ENCODE measurements around the gene ANXA6.
"Not testable (repeated sequence)": the region's sequence is repeated elsewhere in the genome, so short reads cannot be mapped to it uniquely, and the experiment has no call there.

ANXA6 gene

DNA sequence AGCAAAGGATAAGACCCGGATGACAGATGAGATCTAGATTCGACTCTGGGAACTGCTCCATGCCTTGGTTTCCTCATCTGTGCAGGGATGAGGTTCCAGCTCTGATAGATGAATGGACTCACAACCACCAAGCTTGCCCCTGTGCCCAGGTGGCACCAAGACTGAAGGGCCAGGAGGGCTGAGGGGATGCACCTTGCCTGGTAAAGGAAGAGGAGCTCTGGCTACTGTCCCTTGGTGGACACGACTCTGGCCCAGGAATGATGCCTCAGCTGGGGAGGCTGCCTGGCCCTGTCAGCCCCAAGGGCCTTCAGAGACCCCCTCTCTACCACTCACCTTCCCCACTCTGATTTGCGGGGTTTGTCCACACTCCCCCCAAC is 24.9 kb upstream of the ANXA6 start:
- DNase-seq (ENCODE audit: extremely low spot score): no peak
- CTCF ChIA-PET: interaction anchor here (1.2 to 4.1 kb wide), 5 partner anchors 11 to 134 kb away, joined by 3 to 23 read pairs (median 6); no protein-coding TSS in a partner anchor
- POLR2A ChIA-PET: no interaction called here
- TF ChIP-seq, protein P1, sequence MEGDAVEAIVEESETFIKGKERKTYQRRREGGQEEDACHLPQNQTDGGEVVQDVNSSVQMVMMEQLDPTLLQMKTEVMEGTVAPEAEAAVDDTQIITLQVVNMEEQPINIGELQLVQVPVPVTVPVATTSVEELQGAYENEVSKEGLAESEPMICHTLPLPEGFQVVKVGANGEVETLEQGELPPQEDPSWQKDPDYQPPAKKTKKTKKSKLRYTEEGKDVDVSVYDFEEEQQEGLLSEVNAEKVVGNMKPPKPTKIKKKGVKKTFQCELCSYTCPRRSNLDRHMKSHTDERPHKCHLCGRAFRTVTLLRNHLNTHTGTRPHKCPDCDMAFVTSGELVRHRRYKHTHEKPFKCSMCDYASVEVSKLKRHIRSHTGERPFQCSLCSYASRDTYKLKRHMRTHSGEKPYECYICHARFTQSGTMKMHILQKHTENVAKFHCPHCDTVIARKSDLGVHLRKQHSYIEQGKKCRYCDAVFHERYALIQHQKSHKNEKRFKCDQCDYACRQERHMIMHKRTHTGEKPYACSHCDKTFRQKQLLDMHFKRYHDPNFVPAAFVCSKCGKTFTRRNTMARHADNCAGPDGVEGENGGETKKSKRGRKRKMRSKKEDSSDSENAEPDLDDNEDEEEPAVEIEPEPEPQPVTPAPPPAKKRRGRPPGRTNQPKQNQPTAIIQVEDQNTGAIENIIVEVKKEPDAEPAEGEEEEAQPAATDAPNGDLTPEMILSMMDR (IDR thresholded peaks at IDR 0.05; ENCODE audit: control extremely low read depth, extremely low read depth, low read depth, missing control alignments): no peak

DNA sequence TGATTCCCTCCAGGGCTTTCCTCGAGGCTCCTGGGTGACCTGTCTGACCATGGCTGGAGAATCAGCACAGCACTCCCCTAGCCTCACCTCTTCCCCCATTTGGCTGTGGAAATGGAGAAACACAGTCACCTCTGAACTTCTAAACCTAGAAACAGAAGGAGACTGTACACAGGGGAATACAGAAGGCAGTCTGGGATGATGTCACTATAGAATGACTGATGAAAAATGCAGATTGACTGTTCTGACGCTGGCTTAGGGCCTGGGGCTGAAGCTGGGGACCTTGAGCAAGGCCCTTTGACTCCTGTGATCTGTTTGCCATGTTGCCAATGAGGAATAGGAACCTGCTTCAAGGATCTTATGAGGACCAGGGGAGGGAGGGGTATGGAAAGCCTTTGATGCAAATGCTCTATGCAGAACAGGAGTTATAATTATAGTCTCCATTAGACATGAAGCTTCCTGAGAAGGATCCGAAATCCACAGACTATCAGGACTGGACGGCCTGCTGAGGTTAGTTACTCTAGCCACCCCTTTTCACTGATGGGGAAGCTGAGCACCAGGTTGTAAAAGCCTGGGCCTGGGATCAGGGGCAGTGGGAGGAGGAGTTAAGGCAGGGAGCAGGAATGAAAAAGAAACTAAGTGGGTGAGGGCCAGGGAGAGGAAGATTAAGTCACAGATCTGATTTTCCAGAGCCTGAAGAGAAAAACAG is 24.4 kb upstream of the ANXA6 start:
- TF ChIP-seq, protein P1 (IDR thresholded peaks at IDR 0.05; ENCODE audit: control extremely low read depth, extremely low read depth, low read depth, missing control alignments): no peak
- DNase-seq (ENCODE audit: extremely low spot score): no peak
- POLR2A ChIA-PET: no interaction called here
- CTCF ChIA-PET: interaction anchor here (0.8 to 4.1 kb wide), 10 partner anchors 9 to 134 kb away, joined by 3 to 23 read pairs (median 4); partner anchors contain the start of gene ANXA6

DNA sequence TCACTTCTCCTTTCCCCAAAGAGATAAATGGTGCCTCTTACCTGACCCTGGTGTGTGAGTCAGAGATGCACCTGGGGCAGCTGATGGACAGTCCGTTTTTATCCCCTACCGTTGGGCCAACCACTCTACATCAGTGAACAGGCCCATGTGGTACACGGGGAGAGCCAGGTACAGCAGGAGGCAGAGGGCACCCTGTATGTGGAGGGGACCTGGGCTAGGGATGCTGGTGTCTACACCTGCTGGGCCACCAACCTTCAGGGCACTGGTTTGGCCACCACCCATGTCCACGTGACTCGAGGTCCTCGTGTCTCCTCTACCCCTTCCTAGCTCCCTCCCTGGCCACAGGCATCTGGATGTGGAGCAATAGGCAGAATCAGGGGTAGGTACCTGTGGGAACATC is 22.7 kb upstream of the ANXA6 start:
- DNase-seq (ENCODE audit: extremely low spot score): no peak
- TF ChIP-seq, protein P1 (IDR thresholded peaks at IDR 0.05; ENCODE audit: control extremely low read depth, extremely low read depth, low read depth, missing control alignments): no peak
- CTCF ChIA-PET: interaction anchor here (0.7 to 4.1 kb wide), 3 partner anchors 9 to 136 kb away, joined by 4 to 23 read pairs (median 4); no protein-coding TSS in a partner anchor
- POLR2A ChIA-PET: no interaction called here

DNA sequence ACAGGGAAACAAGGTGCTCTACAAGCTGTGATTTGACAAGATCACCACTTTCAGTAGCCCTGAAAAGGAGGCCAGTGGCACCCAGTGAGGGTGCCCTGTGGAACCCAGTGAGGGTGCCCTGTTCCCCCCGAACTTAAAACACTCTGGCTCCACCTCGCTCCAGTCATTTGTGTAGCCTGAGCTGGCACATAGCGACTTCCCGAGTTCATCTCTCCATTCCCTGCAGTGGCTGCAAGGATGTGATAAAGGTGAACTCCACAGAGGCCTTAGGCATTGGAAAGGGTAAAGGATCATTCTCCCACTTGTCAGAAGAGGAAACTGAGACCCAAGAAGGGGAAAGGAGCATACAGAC is 21.9 kb upstream of the ANXA6 start:
- no peak for DNase-seq (ENCODE audit: extremely low spot score)
- CTCF ChIA-PET: interaction anchor here (0.7 to 4.1 kb wide), 3 partner anchors 9 to 137 kb away, joined by 4 to 23 read pairs (median 4); no protein-coding TSS in a partner anchor

DNA sequence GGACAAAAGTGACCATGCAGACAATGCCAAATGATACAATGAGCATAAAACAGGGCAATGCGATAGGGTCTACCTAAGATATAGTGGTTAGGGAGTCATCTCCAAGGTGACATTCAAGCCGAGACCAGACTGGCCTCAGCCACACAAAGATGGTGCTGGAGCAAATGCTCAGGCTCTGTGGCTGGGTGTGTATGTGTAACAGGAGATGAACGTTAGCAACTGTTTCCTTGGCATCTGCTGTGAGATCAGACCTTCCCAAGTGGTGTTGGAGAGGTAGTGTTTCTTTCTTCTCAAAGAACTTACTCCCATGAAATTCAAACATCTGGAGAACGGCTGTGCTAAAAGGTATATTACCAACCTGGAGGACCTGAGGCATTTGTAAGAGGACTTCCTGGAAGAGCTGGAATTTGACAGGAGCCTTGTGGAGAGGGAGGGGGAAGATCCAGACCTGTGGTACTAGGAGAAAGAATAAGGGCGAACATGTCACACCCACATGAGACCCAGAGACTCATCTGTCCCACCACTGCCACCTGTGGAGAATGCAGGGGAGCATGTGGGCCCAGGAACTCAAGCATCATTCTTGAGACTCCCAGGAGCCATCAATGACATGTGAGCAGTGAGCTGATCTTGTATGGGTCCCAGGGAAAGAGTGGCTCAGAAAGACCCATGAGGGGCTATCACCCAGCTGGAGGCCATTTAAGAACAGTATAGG is 21.4 kb upstream of the ANXA6 start:
- TF ChIP-seq, protein P1 (IDR thresholded peaks at IDR 0.05; ENCODE audit: control extremely low read depth, extremely low read depth, low read depth, missing control alignments): no peak
- CTCF ChIA-PET: interaction anchor here (1.6 to 4.1 kb wide), 4 partner anchors 8 to 127 kb away, joined by 4 to 25 read pairs (median 14); no protein-coding TSS in a partner anchor
- POLR2A ChIA-PET: no interaction called here
- no peak for DNase-seq (ENCODE audit: extremely low spot score)

More for the DNA sequence above, 21.9 kb upstream of the ANXA6 start:
- TF ChIP-seq, protein P1 (IDR thresholded peaks at IDR 0.05; ENCODE audit: control extremely low read depth, extremely low read depth, low read depth, missing control alignments): no peak
- POLR2A ChIA-PET: no interaction called here

DNA sequence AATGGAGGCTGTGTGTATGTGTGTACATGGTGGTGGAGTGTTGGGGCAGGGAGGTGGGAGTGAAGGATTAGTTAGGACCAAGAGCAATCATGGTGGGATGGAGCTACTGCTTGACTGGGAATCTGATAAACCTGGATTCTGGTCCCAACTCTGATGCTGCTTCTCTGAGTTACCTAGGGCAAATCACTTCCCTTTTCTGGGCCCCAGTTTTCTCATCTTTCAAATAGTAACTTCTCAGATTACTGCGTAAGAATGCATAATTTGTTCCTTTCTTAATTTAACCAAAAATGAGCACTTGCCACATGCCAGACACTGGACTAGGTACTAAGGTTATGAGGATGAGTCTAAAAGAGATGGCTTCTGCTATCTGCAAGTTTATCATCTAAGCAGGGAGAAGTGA is 20.8 kb upstream of the ANXA6 start:
- no peak for DNase-seq (ENCODE audit: extremely low spot score)
- CTCF ChIA-PET: interaction anchor here (1.5 to 3.4 kb wide), 3 partner anchors 14 to 332 kb away, joined by 5 to 25 read pairs (median 5); partner anchors contain the start of gene IRGM
- POLR2A ChIA-PET: no interaction called here
- TF ChIP-seq, protein P1 (IDR thresholded peaks at IDR 0.05; ENCODE audit: control extremely low read depth, extremely low read depth, low read depth, missing control alignments): no peak

DNA sequence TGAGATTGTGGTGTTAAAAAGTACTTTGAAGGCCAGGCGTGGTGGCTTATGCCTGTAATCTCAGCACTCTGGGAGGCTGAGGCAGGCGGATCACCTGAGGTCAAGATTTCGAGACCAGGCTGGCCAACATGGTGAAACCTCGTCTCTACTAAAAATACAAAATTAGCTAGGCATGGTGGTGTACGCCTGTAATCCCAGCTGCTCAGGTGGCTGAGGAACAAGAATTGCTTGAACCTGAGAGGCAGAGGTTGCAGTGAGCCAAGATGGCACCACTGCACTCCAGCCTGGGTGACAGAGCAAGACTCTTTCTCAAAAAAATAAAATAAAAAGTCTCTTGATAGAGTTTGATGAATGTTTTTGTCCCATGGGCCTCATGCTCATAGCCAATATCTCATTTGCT is 18.7 kb upstream of the ANXA6 start:
- DNase-seq (ENCODE audit: extremely low spot score); POLR2A ChIA-PET: not testable (repeated sequence)
- CTCF ChIA-PET: interaction anchor here (0.6 to 3.4 kb wide), 6 partner anchors 9 to 613 kb away, joined by 3 to 25 read pairs (median 3); no protein-coding TSS in a partner anchor
